Activated CD4-positive, CD25-positive, alpha-beta regulatory T cell treated with anti-CD3 and anti-CD28 coated beads, Interleukin-2, amount 50 U/mL, for 16 hours (primary cell): ENCODE measurements around the gene BORCS5.
"Not testable (repeated sequence)": the region's sequence is repeated elsewhere in the genome, so short reads cannot be mapped to it uniquely, and the experiment has no call there.

Source experiments
- DNase-seq: peaks from one replicate; pipeline ENCODE4 v3.0.0-alpha.2; 2020; ENCODE audit warnings: low read depth, low spot score

The BORCS5 gene

DNA sequence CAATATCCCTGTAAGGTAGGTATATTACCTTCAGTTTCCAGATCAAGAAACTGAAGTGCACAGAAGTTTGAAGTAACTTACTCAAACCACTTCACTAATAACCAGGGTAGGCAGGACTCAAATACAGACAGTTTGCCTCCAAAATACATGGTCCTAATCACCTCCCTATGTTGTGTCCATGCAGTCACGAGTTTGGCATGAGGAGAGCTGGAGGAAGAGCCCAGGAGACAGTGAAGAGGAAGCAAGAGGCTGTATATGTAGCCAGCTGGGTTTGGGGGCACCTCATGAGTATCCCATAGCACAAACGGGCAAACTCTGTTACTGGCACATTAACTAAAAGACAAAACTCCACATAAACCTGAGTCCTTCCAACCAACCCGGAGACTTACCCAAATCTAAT is 126.6 kb downstream of the BORCS5 start:
- DNase-seq: no peak

DNA sequence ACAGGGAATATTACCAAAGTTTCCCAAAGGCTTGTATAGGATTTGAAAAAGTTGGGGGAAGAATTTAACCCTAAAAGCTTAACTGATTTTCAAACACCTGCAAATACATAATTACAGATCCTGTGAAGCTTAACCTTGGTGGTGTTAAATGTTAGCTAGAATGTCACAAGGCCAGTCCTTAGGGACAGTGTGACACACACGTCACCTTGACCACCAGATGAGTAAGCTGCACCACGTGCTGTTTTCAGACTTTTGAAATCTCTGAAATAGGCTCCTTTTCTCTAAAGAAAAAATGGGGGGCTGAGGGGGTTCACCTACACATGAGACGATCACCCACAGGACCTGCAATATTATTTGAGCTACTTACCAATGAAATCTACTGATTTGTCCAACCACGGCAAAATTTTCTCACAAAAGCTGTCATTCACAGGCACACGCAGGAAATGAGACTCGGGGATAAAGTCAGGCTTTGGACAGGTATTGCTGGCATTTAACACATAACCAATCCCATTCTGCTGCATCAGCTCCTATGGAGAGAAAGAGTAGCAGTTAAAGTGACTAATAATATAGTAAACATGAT is 129.9 kb downstream of the BORCS5 start:
- no peak for DNase-seq

GRCh38 chr12:12487490-12487889 is 130.6 kb downstream of the BORCS5 start:
- no peak for DNase-seq

- DNase-seq: no peak
Observed at GRCh38 chr12:12488296-12488695, 131.4 kb downstream of the BORCS5 start.

GRCh38 chr12:12488823-12489550 is 132.1 kb downstream of the BORCS5 start:
- no peak for DNase-seq

DNA sequence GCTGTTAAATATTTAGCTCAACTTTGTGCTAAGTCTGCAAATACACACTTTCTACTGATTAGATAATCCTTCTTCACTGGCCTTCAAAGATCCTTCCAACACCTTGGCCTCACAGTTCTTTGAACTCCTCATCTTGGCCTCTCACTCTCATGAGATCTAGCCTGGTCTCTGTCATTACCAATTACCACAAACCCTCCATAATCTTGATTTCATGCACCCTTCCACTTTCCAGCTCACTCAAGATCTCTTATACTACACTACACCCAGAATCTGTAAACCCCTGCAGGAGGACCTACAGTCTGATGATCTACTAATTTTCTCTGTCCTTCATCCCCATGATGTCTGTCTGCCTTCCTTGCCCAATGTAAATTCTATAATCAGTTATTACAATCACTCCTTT is 134.7 kb downstream of the BORCS5 start:
- no peak for DNase-seq

- DNase-seq: no peak
Observed at GRCh38 chr12:12492547-12492946, 135.7 kb downstream of the BORCS5 start.

DNA sequence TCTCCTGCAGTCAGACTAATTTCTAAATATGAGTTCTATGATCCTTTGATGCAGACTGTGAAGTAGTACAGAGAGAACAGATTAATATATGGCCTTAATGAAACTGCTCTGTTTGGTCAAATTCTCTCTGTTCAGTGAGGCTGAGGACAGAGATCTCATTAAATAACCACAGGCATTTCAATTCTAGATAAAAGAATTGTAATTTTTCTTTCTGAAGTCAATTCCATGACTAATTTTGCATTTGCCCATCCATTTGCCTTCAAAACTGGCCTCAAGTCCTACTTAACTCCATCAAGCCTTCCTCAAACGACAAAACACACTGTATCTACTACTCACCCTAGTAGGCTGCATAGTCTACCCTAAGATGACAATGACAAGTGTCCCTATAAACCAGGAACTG is 138.7 kb downstream of the BORCS5 start:
- no peak for DNase-seq

DNA sequence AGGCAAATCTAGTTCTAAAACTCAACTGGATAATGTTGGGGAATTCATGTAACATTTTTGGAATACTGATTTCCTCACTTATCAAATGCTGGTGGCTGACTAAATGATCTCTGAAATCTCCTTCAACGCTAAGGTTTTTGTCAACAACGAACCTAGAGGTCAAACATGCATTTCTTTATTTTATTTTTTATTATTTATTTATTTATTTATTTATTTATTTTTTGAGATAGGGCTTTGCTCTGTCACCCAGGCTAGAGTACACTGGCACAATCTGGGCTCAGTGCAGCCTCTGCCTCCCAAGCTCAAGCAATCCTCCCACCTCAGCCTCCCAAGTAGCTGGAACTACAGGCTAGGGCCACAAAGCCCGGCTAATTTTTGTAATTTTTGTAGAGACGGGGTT is 141.3 kb downstream of the BORCS5 start:
- no peak for DNase-seq

DNA sequence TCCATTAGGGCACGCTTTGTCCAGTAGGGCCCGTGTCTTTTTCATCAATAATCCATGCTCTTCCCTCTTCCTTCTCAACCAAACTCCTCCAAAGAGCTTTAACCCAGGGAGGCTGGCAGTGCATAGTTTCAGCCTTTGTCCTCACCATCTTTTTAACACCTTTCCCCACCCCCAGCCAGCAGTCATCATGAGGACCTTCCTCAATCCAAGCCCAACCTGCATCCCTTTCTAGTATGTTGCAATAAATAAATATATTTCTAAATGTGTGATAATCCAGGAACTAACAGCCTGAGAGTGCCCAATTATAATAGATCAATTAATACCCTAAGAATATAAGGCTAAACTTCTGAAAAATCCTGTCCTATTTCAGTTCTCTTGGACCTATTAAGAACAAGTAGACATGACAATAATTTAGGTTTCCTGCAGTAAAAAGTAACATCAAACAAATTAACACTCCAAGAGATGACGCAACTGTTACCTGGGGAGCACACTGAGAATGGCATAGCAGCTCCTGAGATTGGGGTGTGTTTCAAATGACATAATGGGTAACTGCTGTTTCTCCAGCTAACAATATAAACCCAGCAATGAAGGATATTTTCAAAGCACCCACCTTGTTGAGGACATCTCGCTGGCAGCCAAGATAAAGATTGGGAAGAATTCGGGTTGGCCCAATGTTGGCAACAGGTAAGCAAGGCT is 143.2 kb downstream of the BORCS5 start:
- no peak for DNase-seq

GRCh38 chr12:12501121-12501520 is 144.2 kb downstream of the BORCS5 start:
- DNase-seq: no peak

DNA sequence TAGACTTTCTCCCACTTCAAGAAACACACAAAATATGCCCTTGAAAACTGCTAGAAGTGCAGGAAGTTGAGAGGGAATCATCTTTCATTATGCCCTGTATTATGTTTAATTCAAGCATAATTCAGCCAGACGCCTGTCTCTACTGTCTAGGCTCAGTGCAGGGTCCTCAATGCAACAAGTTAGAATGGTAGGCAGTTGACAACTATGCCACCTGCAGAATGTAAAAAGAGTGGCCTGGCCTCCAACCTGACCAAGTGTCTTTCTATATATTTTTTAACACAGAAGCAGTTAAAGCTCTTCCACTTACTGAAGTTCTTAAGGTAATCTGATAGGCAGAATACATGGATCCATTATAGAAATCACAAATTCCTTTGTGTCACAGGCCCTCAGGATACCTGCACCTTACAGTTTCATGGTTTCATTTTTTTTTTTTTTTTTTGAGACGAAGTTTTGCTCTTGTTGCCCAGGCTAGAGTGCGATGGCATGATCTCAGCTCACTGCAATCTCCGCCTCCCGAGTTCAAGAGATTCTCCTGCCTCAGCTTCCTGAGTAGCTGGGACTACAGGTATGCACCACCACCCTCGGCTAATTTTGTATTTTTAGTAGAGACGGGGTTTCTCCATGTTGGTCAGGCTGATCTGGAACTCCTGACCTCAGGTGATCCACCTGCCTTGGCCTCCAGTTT is 145.4 kb downstream of the BORCS5 start:
- DNase-seq: not testable (repeated sequence)

DNA sequence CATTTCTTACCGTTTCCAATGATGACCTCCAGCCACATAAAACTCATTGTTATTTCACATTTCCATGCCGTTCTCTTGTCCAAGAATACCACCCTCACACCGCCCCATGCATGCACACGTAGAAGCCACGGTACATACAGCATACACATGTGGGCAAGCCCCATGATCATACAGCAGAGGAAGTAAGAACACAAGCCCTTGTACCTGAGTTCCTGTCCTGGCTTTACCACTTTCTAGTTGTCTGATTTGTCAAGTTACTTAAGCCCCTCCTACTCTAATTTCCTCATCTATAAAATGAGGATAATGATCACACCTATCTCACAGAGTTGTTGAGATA is 145.9 kb downstream of the BORCS5 start:
- no peak for DNase-seq

GRCh38 chr12:12503384-12504078 is 146.7 kb downstream of the BORCS5 start:
- DNase-seq: no peak

- DNase-seq: no peak
Observed at GRCh38 chr12:12505544-12506495, 148.9 kb downstream of the BORCS5 start.

DNA sequence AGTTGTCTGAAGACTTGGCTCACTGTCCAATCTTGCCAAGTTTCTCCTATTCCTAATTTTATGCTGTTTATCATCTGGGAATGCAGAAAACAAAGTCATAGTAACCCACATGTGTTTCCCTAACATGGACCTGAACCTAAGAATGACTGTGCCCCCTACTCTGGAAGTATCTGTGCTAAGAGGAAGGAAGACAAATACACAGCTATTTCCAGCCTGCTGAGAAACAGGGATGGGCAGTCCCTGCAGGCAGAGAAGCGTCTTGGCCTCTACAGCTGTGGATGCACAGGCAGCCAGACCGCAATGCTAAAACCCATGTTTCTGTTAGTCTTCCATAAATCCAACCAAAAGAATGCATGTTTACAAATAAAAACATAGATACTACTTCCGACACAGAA is 149.6 kb downstream of the BORCS5 start:
- no peak for DNase-seq

- DNase-seq: no peak
Observed at GRCh38 chr12:12507121-12507520, 150.2 kb downstream of the BORCS5 start.

- DNase-seq: no peak
Observed at GRCh38 chr12:12508612-12509011, 151.7 kb downstream of the BORCS5 start.

DNA sequence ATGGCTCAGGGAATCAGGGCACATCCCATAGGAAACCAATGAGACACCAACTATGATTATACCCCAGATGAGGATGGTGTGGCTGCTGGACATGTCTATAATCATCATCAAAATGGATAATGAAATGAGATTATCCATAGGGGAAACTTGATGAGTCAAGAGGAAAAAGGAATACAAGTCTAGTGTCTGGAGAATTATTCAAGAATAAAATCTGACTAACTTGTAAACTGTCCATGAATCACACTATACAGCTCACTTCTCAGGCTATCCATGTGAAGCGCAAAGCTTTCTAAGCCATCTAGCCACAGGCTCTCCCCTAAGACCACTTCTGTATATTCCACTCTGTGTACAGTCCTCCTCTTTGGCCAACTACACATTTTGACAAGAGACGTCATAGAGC is 153.3 kb downstream of the BORCS5 start:
- no peak for DNase-seq

DNA sequence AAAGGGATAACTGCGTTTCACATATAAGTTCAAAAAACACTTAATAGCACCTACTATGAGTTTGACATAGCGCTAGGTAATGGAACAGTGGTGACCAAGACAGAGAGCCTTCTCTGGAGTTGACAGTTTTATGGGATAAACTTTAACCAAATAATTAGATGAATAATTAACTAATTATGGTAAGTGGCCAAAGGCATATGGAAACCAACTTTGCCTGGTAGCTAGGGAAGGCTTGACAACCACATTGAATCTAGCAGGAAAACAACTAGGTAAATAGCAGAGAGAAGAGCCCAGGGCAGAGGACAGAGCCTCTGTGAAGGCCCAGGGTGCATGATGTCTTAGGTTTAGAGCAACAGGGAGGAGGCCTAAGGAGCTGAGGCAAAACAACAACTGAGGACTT is 153.7 kb downstream of the BORCS5 start:
- DNase-seq: no peak
